Erythroblast (primary cell): Measurements from ENCODE around the gene BTBD6.

ENCODE experiments used
- GATA1 ChIP-seq: IDR thresholded peaks from 2 replicates; pipeline ENCODE4 v1.6.1; 2011; ENCODE audit warnings: low read depth, mild to moderate bottlenecking, control low read depth, low read length, moderate library complexity
- POLR2A ChIP-seq: IDR thresholded peaks from 2 replicates; pipeline ENCODE4 v1.6.1; 2011; ENCODE audit warnings: mild to moderate bottlenecking, low read length

DNA sequence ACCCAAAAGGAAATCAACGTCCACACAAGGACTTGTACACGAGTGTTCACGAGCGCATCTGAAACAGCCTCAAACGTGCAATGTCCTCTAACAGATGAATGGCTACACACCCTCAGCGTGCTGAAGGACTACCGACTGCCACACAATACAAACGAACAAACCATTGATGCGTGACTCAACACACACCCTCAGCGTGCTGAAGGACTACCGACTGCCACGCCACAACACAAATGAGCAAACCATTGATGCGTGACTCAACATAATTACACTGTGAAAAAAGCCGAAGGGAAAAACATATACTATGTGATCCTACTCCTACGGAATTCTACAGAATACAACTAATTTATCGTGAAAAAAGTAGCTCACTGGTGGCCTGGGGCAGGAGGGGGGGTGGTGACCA, 25.1 kb upstream of the BTBD6 start:
- TF ChIP-seq POLR2A (no peak), GATA1 (no peak)
